MM.1S (cell line): ENCODE results near the gene LEO1.

Experiments used
- CTCF ChIP-seq: fragments of 300-600 bp; sonication (generic); IDR thresholded peaks from 2 replicates; pipeline ENCODE4 v1.5.1; 2016; ENCODE audit warnings: antibody characterized with exemption, low read length, mixed read lengths
- EZH2 ChIP-seq: fragments of 300-600 bp; sonication (generic); optimal IDR thresholded peaks from 2 replicates; pipeline ENCODE3; 2017; ENCODE audit warnings: low read depth, mild to moderate bottlenecking, antibody characterized with exemption, low read length, mixed read lengths
- EZH2phosphoT487 ChIP-seq: fragments of 300-600 bp; sonication (generic); IDR thresholded peaks from 2 replicates; pipeline ENCODE4 v1.6.1; 2018; ENCODE audit warnings: antibody characterized with exemption, low read length

DNA sequence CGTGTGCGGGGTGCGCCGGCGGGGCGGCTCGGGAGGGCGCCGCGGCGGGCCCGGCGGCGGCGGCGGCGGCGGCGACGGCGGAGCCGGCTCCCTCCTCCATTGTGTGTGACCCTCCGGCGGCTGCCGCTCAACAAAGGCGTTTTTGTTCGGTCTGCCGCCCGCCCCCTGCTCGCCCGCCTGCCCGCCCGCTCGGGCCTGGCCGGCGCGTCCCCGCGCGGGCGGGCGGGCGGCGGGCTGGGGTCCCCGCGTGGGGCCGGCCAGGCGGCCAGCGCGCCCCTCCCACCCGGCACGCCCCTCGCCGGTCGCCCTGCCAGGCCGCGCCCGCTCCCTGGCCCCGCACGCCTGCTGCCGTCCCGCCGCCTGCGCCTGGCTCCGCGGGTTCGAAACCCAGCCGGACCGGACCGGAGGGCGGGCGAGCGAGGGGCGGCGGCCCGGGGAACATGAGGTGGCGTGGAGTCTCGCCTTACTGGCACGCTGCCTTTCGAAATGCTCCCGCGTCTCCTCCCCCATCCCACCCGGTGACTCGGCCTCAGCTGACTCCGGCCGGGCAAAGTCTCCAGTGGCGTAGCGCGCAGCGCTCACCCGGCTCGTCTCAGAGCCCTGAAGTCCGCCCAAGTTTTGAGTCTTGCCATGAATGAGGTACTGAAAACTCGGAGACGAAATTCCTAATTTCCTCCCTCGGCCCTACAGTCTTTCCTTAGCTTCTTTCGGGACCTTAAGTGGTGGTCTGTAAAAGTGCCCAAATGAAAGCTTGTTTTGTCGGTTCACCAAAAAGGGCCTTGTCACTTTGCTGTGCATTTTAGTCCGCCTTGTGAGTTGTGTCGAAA is 48.0 kb upstream of the LEO1 start:
- TF ChIP-seq CTCF, result no peak
- no peak for TF ChIP-seq EZH2
- no peak for TF ChIP-seq EZH2phosphoT487
